Measurements from ENCODE around the gene KRTAP5-1.
"Not testable (repeated sequence)": the region's sequence is repeated elsewhere in the genome, so short reads cannot be mapped to it uniquely, and the experiment has no call there.

Gene KRTAP5-1

GRCh38 chr11:1601663-1602062 is 16.6 kb upstream of the KRTAP5-1 start:
- not testable (repeated sequence) for DNase-seq (ENCODE audit: low spot score)

- DNase-seq (ENCODE audit: low spot score): peak; percentile 29
Observed at GRCh38 chr11:1600626-1601025, 15.5 kb upstream of the KRTAP5-1 start.

GRCh38 chr11:1598816-1599215 is 13.7 kb upstream of the KRTAP5-1 start:
- no peak for DNase-seq (ENCODE audit: low spot score)

DNA sequence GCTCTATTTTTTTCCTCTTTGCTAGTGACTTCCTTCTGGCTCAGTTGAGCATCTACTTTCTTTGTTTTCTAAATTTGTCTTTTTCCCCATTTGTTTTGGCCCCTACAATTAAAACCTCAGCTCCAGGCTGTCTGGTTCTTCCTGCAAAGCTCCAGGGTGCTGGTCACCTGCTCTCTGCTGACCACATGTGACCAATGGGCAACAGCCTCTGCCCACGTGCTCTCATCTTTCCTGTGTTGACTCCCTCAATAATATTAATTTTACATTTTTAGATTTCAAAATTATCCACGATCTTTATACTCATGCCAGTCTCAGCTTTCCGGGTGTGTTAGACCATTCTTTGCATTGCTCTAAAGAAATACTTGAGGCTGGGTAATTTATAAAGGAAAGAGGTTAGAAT is 13.3 kb upstream of the KRTAP5-1 start:
- not testable (repeated sequence) for DNase-seq (ENCODE audit: low spot score)

DNA sequence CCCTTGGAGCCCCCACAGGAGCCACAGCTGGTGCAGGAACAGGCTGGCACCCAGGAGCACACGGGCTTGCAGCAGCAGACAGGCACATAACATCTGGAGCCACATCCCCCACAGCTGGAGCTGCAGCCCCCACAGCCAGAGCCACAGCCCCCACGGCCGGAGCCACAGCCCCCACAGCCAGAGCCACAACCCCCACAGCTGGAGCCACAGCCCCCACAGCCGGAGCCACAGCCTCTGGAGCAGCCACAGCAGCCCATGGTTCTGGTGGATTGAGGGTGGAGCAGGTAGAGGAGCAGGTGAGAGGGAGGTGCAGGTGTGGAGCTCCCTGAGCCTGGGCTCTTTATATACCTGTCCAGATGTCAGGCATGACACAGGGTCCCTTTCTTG is 12.9 kb upstream of the KRTAP5-1 start, which contains the start of gene KRTAP5-2:
TSS of gene KRTAP5-2 (minus strand) at position 301 of the 387 bp plus-strand sequence. CDS start at position 257, 44 bp downstream.
- DNase-seq (ENCODE audit: low spot score): no peak

DNA sequence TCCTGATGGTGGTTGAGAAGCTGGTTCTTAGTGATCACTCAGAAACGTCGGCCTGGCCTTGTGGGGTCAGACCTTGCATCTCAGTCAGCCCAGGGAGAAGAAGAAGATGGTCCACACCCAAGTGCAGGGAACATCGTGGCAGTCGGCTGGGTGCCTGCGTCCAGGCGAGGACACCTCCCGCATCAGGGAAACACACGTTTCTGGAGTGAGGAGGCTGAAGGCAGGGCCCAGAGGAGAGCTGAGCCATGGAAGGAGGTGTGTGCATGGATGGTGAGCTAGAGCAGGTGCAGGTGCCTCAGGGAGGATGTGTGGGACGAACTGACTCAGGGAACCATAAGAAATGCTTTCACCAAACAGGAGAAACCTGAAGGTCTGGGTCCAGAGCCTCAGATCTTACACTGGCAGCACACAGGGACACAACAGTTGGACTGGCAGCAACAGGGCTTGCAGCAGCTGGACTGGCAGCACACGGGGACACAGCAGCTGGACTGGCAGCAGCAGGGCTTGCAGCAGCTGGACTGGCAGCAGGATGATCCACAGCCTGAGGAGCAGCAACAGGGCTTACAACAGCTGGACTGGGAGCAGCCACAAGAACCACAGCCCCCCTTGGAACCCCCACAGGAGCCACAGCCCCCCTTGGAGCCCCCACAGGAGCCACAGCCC is 12.4 kb upstream of the KRTAP5-1 start:
- DNase-seq (ENCODE audit: low spot score): no peak

GRCh38 chr11:1596576-1597121 is 11.6 kb upstream of the KRTAP5-1 start:
- DNase-seq (ENCODE audit: low spot score): not testable (repeated sequence)

- DNase-seq (ENCODE audit: low spot score): not testable (repeated sequence)
Observed at GRCh38 chr11:1595994-1596575, 11.0 kb upstream of the KRTAP5-1 start.

DNA sequence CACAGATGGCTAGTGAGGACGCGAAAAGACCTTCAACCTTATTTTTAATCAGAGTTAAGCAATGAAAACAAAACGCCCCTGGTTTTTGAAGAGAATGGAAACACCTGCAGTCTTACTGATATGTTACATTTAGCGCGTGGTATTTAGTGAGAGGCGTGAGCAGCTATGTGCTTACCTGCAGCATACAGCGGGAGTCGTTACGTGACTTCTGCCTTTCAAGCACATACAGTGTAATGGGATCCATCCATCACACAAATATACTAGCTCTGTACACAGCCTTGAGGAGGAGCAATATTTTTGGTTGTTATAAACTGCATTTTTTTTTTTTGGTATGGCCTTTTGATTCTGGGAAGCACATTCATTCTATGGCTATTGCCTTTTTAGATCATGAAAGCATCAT is 7.5 kb upstream of the KRTAP5-1 start:
- DNase-seq (ENCODE audit: low spot score): no peak

DNA sequence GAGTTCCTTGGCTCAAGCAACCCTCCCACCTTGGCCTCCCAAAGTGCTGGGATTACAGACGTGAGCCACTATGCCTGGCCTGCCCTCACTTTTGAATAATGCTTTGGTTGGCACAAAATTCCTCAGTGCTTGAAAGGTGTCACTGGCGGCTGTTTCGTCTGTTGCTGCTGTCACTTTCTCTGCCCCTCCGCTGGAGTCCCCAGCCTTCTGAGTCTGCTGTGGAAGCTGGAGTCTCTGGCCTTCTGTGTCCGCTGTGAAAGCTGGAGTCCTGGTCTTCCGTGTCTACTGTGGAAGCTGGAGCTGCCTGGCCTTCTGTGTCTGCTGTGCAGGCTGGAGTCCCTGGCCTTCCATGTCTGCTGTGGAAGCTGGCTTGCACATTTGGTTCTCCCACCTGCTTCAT is 4.9 kb upstream of the KRTAP5-1 start:
- DNase-seq (ENCODE audit: low spot score): no peak

GRCh38 chr11:1589191-1589963 is 4.3 kb upstream of the KRTAP5-1 start:
- not testable (repeated sequence) for DNase-seq (ENCODE audit: low spot score)

GRCh38 chr11:1586699-1587098 is 1.6 kb upstream of the KRTAP5-1 start:
- no peak for DNase-seq (ENCODE audit: low spot score)

- DNase-seq (ENCODE audit: low spot score): not testable (repeated sequence)
Observed at GRCh38 chr11:1582909-1583308, 2.2 kb downstream of the KRTAP5-1 start.

- DNase-seq (ENCODE audit: low spot score): no peak
Observed at GRCh38 chr11:1581976-1582375, 3.1 kb downstream of the KRTAP5-1 start.

- DNase-seq (ENCODE audit: low spot score): no peak
Observed at GRCh38 chr11:1576825-1577224, 8.3 kb downstream of the KRTAP5-1 start.

GRCh38 chr11:1575756-1576155 is 9.3 kb downstream of the KRTAP5-1 start:
- not testable (repeated sequence) for DNase-seq (ENCODE audit: low spot score)

- DNase-seq (ENCODE audit: low spot score): no peak
Observed at GRCh38 chr11:1574933-1575242, 10.2 kb downstream of the KRTAP5-1 start.

DNA sequence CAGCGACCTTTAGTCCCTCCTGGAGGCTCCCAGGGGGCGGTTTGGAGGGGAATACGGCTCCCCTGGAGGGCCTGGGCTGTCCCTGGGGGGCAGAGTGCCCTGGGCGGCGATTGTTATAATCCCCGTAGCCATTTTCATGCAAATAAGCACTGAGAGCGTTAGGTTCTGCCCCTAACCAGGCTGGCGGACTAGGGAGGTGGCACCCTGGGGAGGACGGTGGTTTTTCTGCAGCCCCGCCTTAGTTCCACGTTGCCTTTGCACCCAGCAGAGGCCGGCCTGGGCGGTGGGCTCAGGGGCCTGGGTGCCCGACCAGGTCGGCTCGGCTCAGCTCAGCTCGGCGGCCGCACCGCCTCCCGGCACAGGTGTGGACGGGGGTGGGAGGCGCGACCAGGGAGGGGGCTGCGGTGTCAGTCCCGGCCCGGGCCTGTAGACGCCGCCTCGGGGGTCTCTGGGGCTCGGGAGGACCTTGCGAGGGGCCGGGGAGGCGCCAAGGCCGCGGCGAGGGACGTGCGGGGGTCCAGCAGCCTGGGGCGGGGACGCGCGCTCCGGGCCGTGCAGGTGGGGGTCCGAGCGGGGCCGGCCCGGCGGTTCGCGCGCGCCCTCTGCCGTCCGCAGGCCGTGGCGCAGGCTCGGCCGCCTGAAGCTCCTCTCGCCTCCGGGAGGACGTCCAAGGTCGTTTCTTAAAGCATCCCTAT is 10.7 kb downstream of the KRTAP5-1 start:
- DNase-seq (ENCODE audit: low spot score): peak; percentile 51

DNA sequence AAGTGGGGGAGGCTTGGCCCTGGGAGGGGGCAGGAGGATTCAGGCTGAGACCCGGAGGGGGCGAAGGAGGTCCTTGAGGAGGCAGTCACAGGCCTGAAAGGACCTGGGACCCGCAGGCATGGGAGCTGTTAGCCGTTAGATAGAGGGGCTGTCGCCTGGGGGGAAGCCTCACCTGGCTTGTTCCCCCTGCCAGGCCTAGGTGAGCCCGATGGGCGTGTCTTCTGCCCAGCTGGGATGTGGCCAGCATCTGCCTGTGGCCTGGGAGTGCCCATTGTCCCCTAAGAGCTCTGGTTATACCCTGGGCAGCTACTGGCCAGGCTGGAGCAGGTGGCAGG is 11.2 kb downstream of the KRTAP5-1 start:
- no peak for DNase-seq (ENCODE audit: low spot score)

DNA sequence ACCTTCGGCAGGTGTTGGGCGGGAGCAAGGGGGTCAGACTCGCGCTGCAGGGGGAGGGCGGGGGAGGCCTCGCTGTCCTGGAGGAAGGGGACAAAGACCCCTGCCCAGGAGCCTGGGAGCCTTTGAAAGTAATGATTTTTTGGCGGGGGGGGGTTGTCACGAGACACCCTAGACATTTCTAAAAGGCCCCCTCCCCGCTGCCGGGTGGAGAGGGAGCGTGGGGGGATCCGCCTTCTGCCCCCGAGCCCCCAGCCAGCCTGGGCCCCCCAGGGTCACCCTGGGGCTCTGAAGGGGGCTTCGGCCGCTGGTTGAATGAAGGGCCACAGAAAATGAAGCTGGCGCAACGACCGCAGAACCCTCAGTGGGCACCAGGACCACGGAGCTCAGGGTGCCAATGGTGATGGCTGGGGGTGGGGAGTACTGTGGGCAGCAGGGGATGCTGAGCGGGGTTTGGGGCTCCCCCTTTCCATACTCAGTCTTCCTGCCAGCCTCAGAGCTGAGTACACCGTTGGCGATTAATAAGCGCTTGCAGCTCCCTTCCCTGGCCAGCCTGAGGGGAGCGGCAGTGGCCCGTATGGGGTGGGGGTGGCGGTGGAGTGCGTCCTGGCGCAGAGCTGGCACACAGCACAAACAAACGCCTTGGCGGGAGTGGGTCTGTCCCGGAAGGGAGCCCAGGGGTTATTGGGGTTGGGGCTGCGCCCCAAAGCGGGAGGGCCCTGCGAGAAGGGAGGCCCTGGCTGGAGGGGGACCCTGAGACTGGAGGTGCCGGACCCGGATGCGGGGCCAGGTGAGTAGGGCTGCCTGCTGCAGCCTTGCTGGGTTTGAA is 11.8 kb downstream of the KRTAP5-1 start:
- DNase-seq (ENCODE audit: low spot score): no peak

Data from globus pallidus (tissue), 1 donor.